ENCODE results near the gene MYCBPAP.
A peak's percentile ranks its signal among the peaks of the same experiment; 100 is the strongest.

MYCBPAP gene

DNA sequence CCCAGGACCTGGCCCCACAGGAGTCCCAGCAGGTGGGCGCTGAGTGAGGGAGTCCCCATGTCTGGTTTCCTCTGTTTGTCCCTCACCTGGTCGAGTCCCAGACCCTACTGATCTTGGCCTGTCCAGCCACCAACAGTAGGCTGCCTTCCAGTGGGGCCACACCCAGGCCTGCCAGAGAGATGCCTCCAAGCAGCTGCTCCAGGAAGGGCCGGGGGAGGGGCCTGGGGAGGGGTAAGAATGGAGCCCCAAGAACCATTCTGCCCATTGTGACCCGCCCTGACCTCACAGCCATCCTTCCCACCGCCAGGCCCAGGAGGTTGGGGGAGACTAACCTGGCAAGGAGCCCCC lies 39.5 kb downstream of the MYCBPAP start:
- Histone ChIP-seq H3K36me3 (ENCODE audit: control insufficient read depth in 2 of 2, insufficient read depth in 2 of 2, low read length in 2 of 2) (peaks cover 5 to 6% of the 10 kb centered on the region in 2 donors), H3K27ac (ENCODE audit: low read length) (peak overlapping the region; percentile 46), H3K4me3 (ENCODE audit: low read length in 2 of 2) (peak overlapping the region; percentile 81 to 91), H3K9ac (ENCODE audit: low read length in 2 of 2) (peak overlapping the region; percentile 78 to 87), H3K4me1 (ENCODE audit: control insufficient read depth, insufficient read depth, low read length) (peaks cover 27% of the 10 kb centered on the region), H3K9me3 (ENCODE audit: control insufficient read depth in 2 of 2, low read length in 2 of 2) (no peaks in the 10 kb centered on the region), H3K27me3 (ENCODE audit: control insufficient read depth in 1 of 2, insufficient read depth in 2 of 2, low read length in 2 of 2) (no peaks in the 10 kb centered on the region)

DNA sequence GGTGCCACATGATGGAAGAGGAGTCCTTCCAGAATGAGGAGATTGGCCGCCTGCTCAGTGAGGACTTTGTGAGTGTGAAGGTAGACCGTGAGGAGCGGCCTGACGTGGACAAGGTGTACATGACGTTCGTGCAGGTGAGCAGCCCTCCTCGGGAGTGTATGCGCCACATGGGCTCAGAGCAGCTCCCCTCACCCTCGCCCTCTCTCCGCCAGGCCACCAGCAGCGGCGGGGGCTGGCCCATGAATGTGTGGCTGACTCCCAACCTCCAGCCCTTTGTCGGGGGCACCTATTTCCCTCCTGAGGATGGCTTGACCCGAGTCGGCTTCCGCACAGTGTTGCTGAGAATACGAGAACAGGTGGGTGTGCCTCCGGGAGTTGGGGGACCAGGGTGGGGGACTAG lies 40.6 kb downstream of the MYCBPAP start:
- H3K27me3 ChIP-seq (ENCODE audit: control insufficient read depth in 1 of 2, insufficient read depth in 2 of 2, low read length in 2 of 2), result peaks cover 0 to 2% of the 10 kb centered on the region in 2 donors
- H3K36me3 ChIP-seq (ENCODE audit: control insufficient read depth in 2 of 2, insufficient read depth in 2 of 2, low read length in 2 of 2), result peaks cover 5 to 8% of the 10 kb centered on the region in 2 donors
- H3K27ac ChIP-seq (ENCODE audit: low read length), result no peak overlapping the region
- H3K9ac ChIP-seq (ENCODE audit: low read length in 2 of 2), result no peak overlapping the region
- H3K4me1 ChIP-seq (ENCODE audit: control insufficient read depth, insufficient read depth, low read length), result peaks cover 23% of the 10 kb centered on the region
- H3K4me3 ChIP-seq (ENCODE audit: low read length in 2 of 2), result no peak overlapping the region
- no peaks in the 10 kb centered on the region for H3K9me3 ChIP-seq (ENCODE audit: control insufficient read depth in 2 of 2, low read length in 2 of 2)

DNA sequence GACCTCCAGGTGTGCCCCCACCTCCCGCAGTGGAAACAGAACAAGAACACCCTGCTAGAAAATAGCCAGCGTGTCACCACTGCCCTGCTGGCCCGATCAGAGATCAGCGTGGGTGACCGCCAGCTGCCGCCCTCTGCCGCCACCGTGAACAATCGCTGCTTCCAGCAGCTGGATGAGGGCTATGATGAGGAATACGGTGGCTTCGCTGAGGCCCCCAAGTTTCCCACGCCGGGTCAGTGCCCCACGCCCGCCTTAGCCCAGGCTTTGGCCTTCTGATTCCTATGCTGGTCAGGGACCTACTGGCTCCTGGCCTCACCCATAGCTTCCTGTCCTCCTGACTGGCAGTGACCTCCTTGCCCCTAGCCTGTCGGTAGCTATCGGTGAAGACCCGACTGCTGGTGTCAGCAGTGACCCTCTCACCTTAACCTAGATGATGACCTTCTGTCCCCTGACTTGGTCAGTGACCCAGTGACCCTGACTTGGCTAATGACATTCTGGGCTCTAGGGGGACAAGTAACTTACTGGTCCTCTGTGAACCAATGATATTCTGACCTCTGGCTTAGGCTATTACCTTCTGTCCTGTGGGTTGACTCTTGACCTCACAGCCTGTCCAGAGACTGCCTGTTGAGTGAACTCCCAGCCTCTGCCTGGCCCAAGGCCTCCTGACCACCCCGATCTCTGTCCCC lies 41.2 kb downstream of the MYCBPAP start:
- no peak overlapping the region for H3K4me3 ChIP-seq (ENCODE audit: low read length in 2 of 2)
- H3K9me3 ChIP-seq (ENCODE audit: control insufficient read depth in 2 of 2, low read length in 2 of 2), result no peaks in the 10 kb centered on the region
- H3K27ac ChIP-seq (ENCODE audit: low read length), result no peak overlapping the region
- no peak overlapping the region for H3K9ac ChIP-seq (ENCODE audit: low read length in 2 of 2)
- H3K27me3 ChIP-seq (ENCODE audit: control insufficient read depth in 1 of 2, insufficient read depth in 2 of 2, low read length in 2 of 2), result peaks cover 0 to 2% of the 10 kb centered on the region in 2 donors
- peaks cover 23% of the 10 kb centered on the region for H3K4me1 ChIP-seq (ENCODE audit: control insufficient read depth, insufficient read depth, low read length)
- peaks cover 5 to 8% of the 10 kb centered on the region in 2 donors for H3K36me3 ChIP-seq (ENCODE audit: control insufficient read depth in 2 of 2, insufficient read depth in 2 of 2, low read length in 2 of 2)

DNA sequence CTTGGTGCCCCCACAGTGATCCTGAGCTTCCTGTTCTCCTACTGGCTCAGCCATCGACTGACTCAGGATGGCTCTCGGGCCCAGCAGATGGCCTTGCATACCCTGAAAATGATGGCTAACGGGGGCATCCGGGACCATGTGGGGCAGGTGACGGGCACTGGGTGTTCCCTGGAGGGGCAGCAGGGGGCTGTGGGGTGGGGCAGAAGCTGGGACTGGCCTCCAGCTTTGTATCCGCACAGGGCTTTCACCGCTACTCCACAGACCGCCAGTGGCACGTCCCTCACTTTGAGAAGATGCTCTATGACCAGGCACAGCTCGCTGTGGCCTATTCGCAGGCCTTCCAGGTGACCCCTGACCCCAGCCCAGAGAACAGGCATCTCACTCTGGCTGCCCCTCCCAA lies 41.7 kb downstream of the MYCBPAP start:
- no peak overlapping the region for H3K4me3 ChIP-seq (ENCODE audit: low read length in 2 of 2)
- no peak overlapping the region for H3K9ac ChIP-seq (ENCODE audit: low read length in 2 of 2)
- peaks cover 5 to 8% of the 10 kb centered on the region in 2 donors for H3K36me3 ChIP-seq (ENCODE audit: control insufficient read depth in 2 of 2, insufficient read depth in 2 of 2, low read length in 2 of 2)
- H3K27me3 ChIP-seq (ENCODE audit: control insufficient read depth in 1 of 2, insufficient read depth in 2 of 2, low read length in 2 of 2), result peaks cover 0 to 2% of the 10 kb centered on the region in 2 donors
- no peak overlapping the region for H3K27ac ChIP-seq (ENCODE audit: low read length)
- H3K9me3 ChIP-seq (ENCODE audit: control insufficient read depth in 2 of 2, low read length in 2 of 2), result no peaks in the 10 kb centered on the region
- H3K4me1 ChIP-seq (ENCODE audit: control insufficient read depth, insufficient read depth, low read length), result peaks cover 23% of the 10 kb centered on the region

DNA sequence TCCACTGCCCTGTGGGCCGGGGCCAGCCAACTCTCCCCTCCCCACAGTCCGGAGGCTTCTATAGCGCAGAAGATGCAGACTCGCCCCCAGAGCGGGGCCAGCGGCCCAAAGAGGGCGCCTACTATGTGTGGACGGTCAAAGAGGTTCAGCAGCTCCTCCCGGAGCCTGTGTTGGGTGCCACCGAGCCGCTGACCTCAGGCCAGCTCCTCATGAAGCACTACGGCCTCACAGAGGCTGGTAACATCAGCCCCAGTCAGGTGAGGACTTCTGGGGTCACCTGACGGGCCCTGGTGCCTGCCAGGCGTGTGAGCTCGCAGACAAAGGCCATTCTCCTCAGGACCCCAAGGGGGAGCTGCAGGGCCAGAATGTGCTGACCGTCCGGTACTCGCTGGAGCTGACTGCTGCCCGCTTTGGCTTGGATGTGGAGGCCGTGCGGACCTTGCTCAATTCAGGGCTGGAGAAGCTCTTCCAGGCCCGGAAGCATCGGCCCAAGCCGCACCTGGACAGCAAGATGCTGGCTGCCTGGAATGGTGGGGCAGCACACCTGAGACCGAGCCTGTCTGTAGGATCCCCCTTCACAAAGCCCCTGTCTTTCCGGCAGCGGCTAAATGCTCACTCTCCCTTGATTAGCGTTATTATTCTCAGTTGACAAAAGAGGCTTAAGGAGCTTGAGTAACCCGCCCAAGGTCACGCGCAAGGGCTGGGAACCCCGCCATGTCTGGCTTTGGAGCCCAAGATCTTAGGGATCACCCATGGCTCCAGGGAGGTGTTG lies 42.6 kb downstream of the MYCBPAP start:
- H3K27me3 ChIP-seq (ENCODE audit: control insufficient read depth in 1 of 2, insufficient read depth in 2 of 2, low read length in 2 of 2), result peaks cover 3 to 4% of the 10 kb centered on the region in 2 donors

DNA sequence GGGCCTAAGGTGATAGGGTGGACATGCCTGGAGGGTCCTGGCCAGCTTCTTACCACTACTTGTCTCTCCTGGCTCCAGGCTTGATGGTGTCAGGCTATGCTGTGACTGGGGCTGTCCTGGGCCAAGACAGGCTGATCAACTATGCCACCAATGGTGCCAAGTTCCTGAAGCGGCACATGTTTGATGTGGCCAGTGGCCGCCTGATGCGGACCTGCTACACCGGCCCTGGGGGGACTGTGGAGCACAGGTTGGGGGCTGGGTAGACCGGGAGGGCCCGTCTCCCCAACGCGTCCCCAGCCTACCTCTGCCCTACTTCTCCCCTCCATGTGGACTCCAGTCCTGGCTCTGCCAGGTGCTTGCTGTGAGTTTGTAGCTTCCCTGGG lies 43.2 kb downstream of the MYCBPAP start:
- H3K36me3 ChIP-seq (ENCODE audit: control insufficient read depth in 2 of 2, insufficient read depth in 2 of 2, low read length in 2 of 2), result peaks cover 14 to 15% of the 10 kb centered on the region in 2 donors
- H3K27me3 ChIP-seq (ENCODE audit: control insufficient read depth in 1 of 2, insufficient read depth in 2 of 2, low read length in 2 of 2), result peaks cover 4% of the 10 kb centered on the region in 2 donors
- H3K27ac ChIP-seq (ENCODE audit: low read length), result no peak overlapping the region
- H3K4me3 ChIP-seq (ENCODE audit: low read length in 2 of 2), result no peak overlapping the region
- no peaks in the 10 kb centered on the region for H3K9me3 ChIP-seq (ENCODE audit: control insufficient read depth in 2 of 2, low read length in 2 of 2)
- H3K4me1 ChIP-seq (ENCODE audit: control insufficient read depth, insufficient read depth, low read length), result peaks cover 22% of the 10 kb centered on the region
- no peak overlapping the region for H3K9ac ChIP-seq (ENCODE audit: low read length in 2 of 2)

More for the DNA sequence above, 42.6 kb downstream of the MYCBPAP start:
- H3K36me3 ChIP-seq (ENCODE audit: control insufficient read depth in 2 of 2, insufficient read depth in 2 of 2, low read length in 2 of 2), result peaks cover 11 to 14% of the 10 kb centered on the region in 2 donors
- H3K27ac ChIP-seq (ENCODE audit: low read length), result no peak overlapping the region
- H3K9ac ChIP-seq (ENCODE audit: low read length in 2 of 2), result no peak overlapping the region
- peaks cover 23% of the 10 kb centered on the region for H3K4me1 ChIP-seq (ENCODE audit: control insufficient read depth, insufficient read depth, low read length)
- no peaks in the 10 kb centered on the region for H3K9me3 ChIP-seq (ENCODE audit: control insufficient read depth in 2 of 2, low read length in 2 of 2)
- H3K4me3 ChIP-seq (ENCODE audit: low read length in 2 of 2), result no peak overlapping the region

DNA sequence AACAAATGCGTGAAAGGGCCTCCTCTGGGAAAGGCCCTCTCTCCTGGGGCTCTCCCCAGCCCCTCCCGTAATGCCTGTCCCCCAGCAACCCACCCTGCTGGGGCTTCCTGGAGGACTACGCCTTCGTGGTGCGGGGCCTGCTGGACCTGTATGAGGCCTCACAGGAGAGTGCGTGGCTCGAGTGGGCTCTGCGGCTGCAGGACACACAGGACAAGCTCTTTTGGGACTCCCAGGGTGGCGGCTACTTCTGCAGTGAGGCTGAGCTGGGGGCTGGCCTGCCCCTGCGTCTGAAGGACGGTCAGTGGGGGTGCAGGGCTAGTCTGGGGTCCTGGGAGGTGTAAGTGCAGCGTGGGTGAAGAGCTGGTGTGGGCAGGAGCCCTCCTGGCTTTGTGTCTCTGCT lies 43.6 kb downstream of the MYCBPAP start:
- Histone ChIP-seq H3K9ac (ENCODE audit: low read length in 2 of 2) (no peak overlapping the region), H3K27ac (ENCODE audit: low read length) (no peak overlapping the region), H3K27me3 (ENCODE audit: control insufficient read depth in 1 of 2, insufficient read depth in 2 of 2, low read length in 2 of 2) (peaks cover 4% of the 10 kb centered on the region in 2 donors), H3K4me3 (ENCODE audit: low read length in 2 of 2) (no peak overlapping the region), H3K4me1 (ENCODE audit: control insufficient read depth, insufficient read depth, low read length) (peaks cover 21% of the 10 kb centered on the region), H3K9me3 (ENCODE audit: control insufficient read depth in 2 of 2, low read length in 2 of 2) (no peaks in the 10 kb centered on the region), H3K36me3 (ENCODE audit: control insufficient read depth in 2 of 2, insufficient read depth in 2 of 2, low read length in 2 of 2) (peaks cover 14 to 15% of the 10 kb centered on the region in 2 donors)

DNA sequence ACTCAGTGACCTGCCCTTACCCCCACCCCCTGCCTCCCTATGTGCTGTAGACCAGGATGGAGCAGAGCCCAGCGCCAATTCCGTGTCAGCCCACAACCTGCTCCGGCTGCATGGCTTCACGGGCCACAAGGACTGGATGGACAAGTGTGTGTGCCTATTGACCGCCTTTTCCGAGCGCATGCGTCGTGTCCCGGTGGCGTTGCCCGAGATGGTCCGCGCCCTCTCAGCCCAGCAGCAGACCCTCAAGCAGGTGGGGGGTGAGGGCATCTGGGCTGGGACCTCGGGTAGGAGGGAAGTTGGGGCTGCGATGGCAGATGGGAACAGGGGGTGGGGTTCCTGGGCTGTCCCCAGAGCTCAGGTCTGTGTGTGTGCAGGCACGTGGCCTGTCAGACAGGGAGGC lies 46.0 kb downstream of the MYCBPAP start:
- Histone ChIP-seq H3K4me3 (ENCODE audit: low read length in 2 of 2) (no peak overlapping the region), H3K9me3 (ENCODE audit: control insufficient read depth in 2 of 2, low read length in 2 of 2) (no peaks in the 10 kb centered on the region), H3K27ac (ENCODE audit: low read length) (no peak overlapping the region), H3K9ac (ENCODE audit: low read length in 2 of 2) (no peak overlapping the region), H3K36me3 (ENCODE audit: control insufficient read depth in 2 of 2, insufficient read depth in 2 of 2, low read length in 2 of 2) (peaks cover 14 to 15% of the 10 kb centered on the region in 2 donors), H3K4me1 (ENCODE audit: control insufficient read depth, insufficient read depth, low read length) (peaks cover 15% of the 10 kb centered on the region), H3K27me3 (ENCODE audit: control insufficient read depth in 1 of 2, insufficient read depth in 2 of 2, low read length in 2 of 2) (peaks cover 12% of the 10 kb centered on the region in 2 donors)

DNA sequence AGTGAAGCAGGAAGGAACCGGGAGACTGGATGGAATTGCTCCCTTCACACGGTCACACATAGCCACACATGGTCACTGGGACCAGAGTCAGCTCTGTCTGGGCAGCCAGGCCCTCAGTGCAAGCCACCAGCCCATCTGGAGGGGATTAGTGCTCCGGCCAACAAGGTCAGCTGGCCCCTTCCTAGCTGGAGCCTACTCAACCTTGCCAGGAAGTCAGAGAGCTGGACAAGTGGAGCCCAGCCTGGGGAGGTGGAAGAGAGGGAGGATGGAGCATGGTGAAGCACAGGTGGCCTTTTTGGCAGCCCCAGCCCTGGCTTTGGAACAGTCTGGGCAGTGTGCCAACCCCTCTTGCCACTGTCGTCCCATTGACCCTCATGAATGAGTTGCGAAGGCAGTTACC lies 48.6 kb downstream of the MYCBPAP start:
- Histone ChIP-seq H3K9me3 (ENCODE audit: control insufficient read depth in 2 of 2, low read length in 2 of 2) (no peaks in the 10 kb centered on the region), H3K4me1 (ENCODE audit: control insufficient read depth, insufficient read depth, low read length) (peaks cover 28% of the 10 kb centered on the region), H3K36me3 (ENCODE audit: control insufficient read depth in 2 of 2, insufficient read depth in 2 of 2, low read length in 2 of 2) (peaks cover 8 to 10% of the 10 kb centered on the region in 2 donors), H3K4me3 (ENCODE audit: low read length in 2 of 2) (no peak overlapping the region), H3K27me3 (ENCODE audit: control insufficient read depth in 1 of 2, insufficient read depth in 2 of 2, low read length in 2 of 2) (peaks cover 22 to 31% of the 10 kb centered on the region in 2 donors), H3K27ac (ENCODE audit: low read length) (no peak overlapping the region), H3K9ac (ENCODE audit: low read length in 2 of 2) (no peak overlapping the region)

DNA sequence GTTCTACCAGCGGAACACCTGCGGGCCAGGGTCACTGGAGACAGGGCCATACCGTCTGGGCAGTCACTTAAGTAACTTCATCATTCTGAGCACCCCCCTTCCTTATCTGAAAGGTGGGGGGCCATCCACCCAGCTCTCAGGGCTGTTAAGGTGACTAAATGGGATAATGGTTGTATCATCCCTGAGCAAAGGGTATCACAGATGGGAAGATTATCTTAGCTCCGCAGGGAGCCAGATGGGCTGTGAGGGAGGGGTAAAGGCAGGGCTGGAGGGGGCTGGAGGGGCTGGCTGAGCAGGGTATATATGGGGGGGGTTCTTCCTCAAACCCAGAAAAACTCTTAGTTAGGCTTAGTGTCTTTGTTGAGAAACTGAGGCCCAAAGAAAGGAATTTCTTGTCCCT lies 49.4 kb downstream of the MYCBPAP start:
- no peak overlapping the region for H3K9ac ChIP-seq (ENCODE audit: low read length in 2 of 2)
- peaks cover 28 to 37% of the 10 kb centered on the region in 2 donors for H3K27me3 ChIP-seq (ENCODE audit: control insufficient read depth in 1 of 2, insufficient read depth in 2 of 2, low read length in 2 of 2)
- no peak overlapping the region for H3K4me3 ChIP-seq (ENCODE audit: low read length in 2 of 2)
- peaks cover 8 to 10% of the 10 kb centered on the region in 2 donors for H3K36me3 ChIP-seq (ENCODE audit: control insufficient read depth in 2 of 2, insufficient read depth in 2 of 2, low read length in 2 of 2)
- peaks cover 28% of the 10 kb centered on the region for H3K4me1 ChIP-seq (ENCODE audit: control insufficient read depth, insufficient read depth, low read length)
- H3K27ac ChIP-seq (ENCODE audit: low read length), result no peak overlapping the region
- H3K9me3 ChIP-seq (ENCODE audit: control insufficient read depth in 2 of 2, low read length in 2 of 2), result no peaks in the 10 kb centered on the region

DNA sequence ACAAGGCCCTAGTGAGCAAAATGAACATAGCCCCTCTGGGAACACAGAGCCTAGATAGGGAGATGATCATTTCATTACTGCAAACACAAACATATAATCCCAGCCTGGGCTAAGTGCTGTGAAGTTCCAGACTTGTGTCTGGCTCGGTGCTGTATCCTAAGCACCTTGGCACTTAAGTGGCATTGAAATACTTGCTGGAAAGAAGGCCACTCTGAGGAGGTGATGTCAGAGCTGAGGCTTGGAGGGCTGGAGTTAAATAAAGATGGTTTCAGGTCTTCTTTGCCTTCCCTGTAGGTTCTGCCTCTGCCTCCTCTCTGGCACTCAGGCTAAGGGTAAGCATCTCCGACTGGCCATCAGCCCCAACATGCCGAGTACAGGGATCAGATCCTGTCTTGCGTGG lies 49.9 kb downstream of the MYCBPAP start:
- Histone ChIP-seq H3K27me3 (ENCODE audit: control insufficient read depth in 1 of 2, insufficient read depth in 2 of 2, low read length in 2 of 2) (peaks cover 31 to 42% of the 10 kb centered on the region in 2 donors), H3K27ac (ENCODE audit: low read length) (no peak overlapping the region), H3K4me1 (ENCODE audit: control insufficient read depth, insufficient read depth, low read length) (peaks cover 28% of the 10 kb centered on the region)

More for the DNA sequence above, 49.9 kb downstream of the MYCBPAP start:
- no peaks in the 10 kb centered on the region for H3K9me3 ChIP-seq (ENCODE audit: control insufficient read depth in 2 of 2, low read length in 2 of 2)
- peaks cover 5 to 10% of the 10 kb centered on the region in 2 donors for H3K36me3 ChIP-seq (ENCODE audit: control insufficient read depth in 2 of 2, insufficient read depth in 2 of 2, low read length in 2 of 2)
- no peak overlapping the region for H3K9ac ChIP-seq (ENCODE audit: low read length in 2 of 2)
- no peak overlapping the region for H3K4me3 ChIP-seq (ENCODE audit: low read length in 2 of 2)

Data from stomach smooth muscle (tissue), 2 donors.